IMR-90 (cell line): Measurements from ENCODE around the gene EFCC1. TPM values are rescaled to one million over a fixed set of nuclear protein-coding genes. Genes with fewer than 3 reads are reported as not detected.

Experiments used
- ATAC-seq: fragments of 200-7000 bp; cut with Tn5 transposase; 2 replicates; pipeline ENCODE4 v1.9.1; 2020; ENCODE audit warnings: low read depth, mild to moderate bottlenecking, moderate library complexity
- BruUV-seq: library from RNA; stranded (reverse); fragments of 400-500 nt; replicated peaks from 2 replicates; lab custom pipeline; 2021; lab: Mats Ljungman, UMichigan
- CTCF ChIA-PET: fragments of 300-600 bp; formaldehyde crosslinking; extraction: SDS; loops from one replicate; lab custom pipeline; 2021; ENCODE audit warnings: antibody characterized with exemption; lab: Yijun Ruan, JAX
- POLR2A ChIA-PET: fragments of 300-600 bp; sonication (Branson Sonifier 250); formaldehyde crosslinking; loops from one replicate; lab custom pipeline; 2022; ENCODE audit warnings: antibody characterized with exemption; ENCODE audit not compliant: unreplicated experiment; lab: Charles Lee
- DNase-seq: peaks from one replicate; pipeline ENCODE4 v3.0.0; 2013
- H2AFZ ChIP-seq: replicated peaks from 2 replicates; pipeline ENCODE3; 2013; ENCODE audit warnings: low read length, mild to moderate bottlenecking; ENCODE audit not compliant: poor library complexity
- H2AK5ac ChIP-seq: 2 replicates; pipeline ENCODE4 v1.6.1; 2013; ENCODE audit warnings: low read depth, low read length, inconsistent platforms
- H2AK9ac ChIP-seq: replicated peaks from 2 replicates; pipeline ENCODE3; 2013; ENCODE audit warnings: mild to moderate bottlenecking, low read depth, low read length, moderate library complexity; ENCODE audit not compliant: poor library complexity
- H2BK120ac ChIP-seq: 2 replicates; pipeline ENCODE4 v1.6.1; 2013; ENCODE audit warnings: low read depth, low read length, inconsistent platforms
- H2BK15ac ChIP-seq: 3 replicates; pipeline ENCODE4 v1.6.1; 2013; ENCODE audit warnings: low read depth, low read length, inconsistent platforms
- H2BK20ac ChIP-seq: 2 replicates; pipeline ENCODE4 v1.6.1; 2013; ENCODE audit warnings: low read depth, mild to moderate bottlenecking, inconsistent platforms, low read length, moderate library complexity
- H2BK5ac ChIP-seq: 2 replicates; pipeline ENCODE4 v1.6.1; 2013; ENCODE audit warnings: mild to moderate bottlenecking, low read depth, low read length, inconsistent platforms; ENCODE audit not compliant: poor library complexity, severe bottlenecking
- H3K14ac ChIP-seq: replicated peaks from 2 replicates; pipeline ENCODE4 v1.6.1; 2013; ENCODE audit warnings: low read depth, low read length, inconsistent platforms
- H3K18ac ChIP-seq: 2 replicates; pipeline ENCODE4 v1.6.1; 2013; ENCODE audit warnings: low read depth, low read length, control low read depth
- H3K23ac ChIP-seq: 2 replicates; pipeline ENCODE4 v1.6.1; 2013; ENCODE audit warnings: low read depth, low read length, inconsistent platforms
- H3K27ac ChIP-seq: 2 replicates; pipeline ENCODE4 v1.5.1; 2013; ENCODE audit warnings: mild to moderate bottlenecking, control low read depth, low read length; ENCODE audit not compliant: insufficient read depth
- H3K27me3 ChIP-seq: 2 replicates; pipeline ENCODE4 v1.6.1; 2013; ENCODE audit warnings: low read length; ENCODE audit not compliant: control insufficient read depth, insufficient read depth
- H3K36me3 ChIP-seq: 2 replicates; pipeline ENCODE4 v1.6.1; 2013; ENCODE audit warnings: low read length, mixed read lengths; ENCODE audit not compliant: control insufficient read depth, insufficient read depth
- H3K4ac ChIP-seq: 2 replicates; pipeline ENCODE4 v1.6.1; 2013; ENCODE audit warnings: low read depth, low read length, inconsistent platforms
- H3K4me1 ChIP-seq: 2 replicates; pipeline ENCODE4 v1.6.1; 2013; ENCODE audit warnings: low read length, mixed read lengths; ENCODE audit not compliant: control insufficient read depth, insufficient read depth
- H3K4me2 ChIP-seq: 2 replicates; pipeline ENCODE4 v1.6.1; 2013; ENCODE audit warnings: low read depth, mild to moderate bottlenecking, control low read depth, low read length, moderate library complexity
- H3K4me3 ChIP-seq: 2 replicates; pipeline ENCODE4 v1.5.1; 2013; ENCODE audit warnings: low read depth, mild to moderate bottlenecking, control low read depth, low read length, moderate library complexity; ENCODE audit not compliant: insufficient read depth
- H3K56ac ChIP-seq: 2 replicates; pipeline ENCODE4 v1.6.1; 2013; ENCODE audit warnings: low read length, inconsistent platforms; ENCODE audit not compliant: insufficient read depth; ENCODE audit errors: extremely low read depth
- H3K79me1 ChIP-seq, 2 experiments: 2 replicates each; pipeline ENCODE4 v1.6.1; 2013; ENCODE audit warnings: low read length in 2 of 2, inconsistent platforms in 1 of 2, low read depth in 1 of 2
- H3K9ac ChIP-seq: 2 replicates; pipeline ENCODE4 v1.6.1; 2013; ENCODE audit warnings: low read depth, low read length, control low read depth
- H3K9me1 ChIP-seq: 2 replicates; pipeline ENCODE4 v1.6.1; 2013; ENCODE audit warnings: low read length, inconsistent platforms; ENCODE audit not compliant: insufficient read depth
- H3K9me3 ChIP-seq: 2 replicates; pipeline ENCODE4 v1.6.1; 2013; ENCODE audit warnings: low read length; ENCODE audit not compliant: control insufficient read depth, insufficient read depth
- H4K20me1 ChIP-seq: 2 replicates; pipeline ENCODE4 v1.6.1; 2013; ENCODE audit warnings: low read length, inconsistent platforms; ENCODE audit not compliant: insufficient read depth
- H4K5ac ChIP-seq: 2 replicates; pipeline ENCODE4 v1.6.1; 2013; ENCODE audit warnings: mild to moderate bottlenecking, low read depth, low read length, control low read depth
- H4K8ac ChIP-seq, 2 experiments: 2 replicates each; pipeline ENCODE4 v1.6.1; 2013; ENCODE audit warnings: low read depth in 2 of 2, low read length in 2 of 2, control low read depth in 1 of 2, inconsistent platforms in 1 of 2
- H4K91ac ChIP-seq: 2 replicates; pipeline ENCODE4 v1.6.1; 2013; ENCODE audit warnings: low read depth, low read length, inconsistent platforms; ENCODE audit not compliant: insufficient read depth
- BHLHE40 ChIP-seq: fragments of 150-350 bp; IDR thresholded peaks from 2 replicates; pipeline ENCODE4 v1.6.1; 2016; ENCODE audit warnings: mild to moderate bottlenecking, low read depth, low read length
- CEBPB ChIP-seq: IDR thresholded peaks from 2 replicates; pipeline ENCODE4 v1.6.1; 2012; ENCODE audit warnings: low read depth, low read length, improper control_type of control experiment
- CHD1 ChIP-seq: IDR thresholded peaks from 2 replicates; pipeline ENCODE4 v1.6.1; 2012; ENCODE audit warnings: low read depth, low read length, improper control_type of control experiment
- CTCF ChIP-seq: conservative IDR thresholded peaks from 2 replicates; pipeline ENCODE4 v1.5.1; 2012; ENCODE audit warnings: mild to moderate bottlenecking, low read depth, low read length, improper control_type of control experiment
- ELK1 ChIP-seq: fragments of 150-350 bp; IDR thresholded peaks from 2 replicates; pipeline ENCODE4 v1.6.1; 2016; ENCODE audit warnings: low read depth, mild to moderate bottlenecking, low read length, moderate library complexity, borderline replicate concordance
- FOS ChIP-seq: fragments of 150-350 bp; IDR thresholded peaks from 2 replicates; pipeline ENCODE4 v1.6.1; 2016; ENCODE audit warnings: low read depth, low read length
- MAFK ChIP-seq: IDR thresholded peaks from 2 replicates; pipeline ENCODE4 v1.6.1; 2012; ENCODE audit warnings: low read depth, low read length, improper control_type of control experiment
- MAZ ChIP-seq: IDR thresholded peaks from 2 replicates; pipeline ENCODE4 v1.6.1; 2012; ENCODE audit warnings: low read depth, mild to moderate bottlenecking, low read length, improper control_type of control experiment, moderate library complexity, borderline replicate concordance
- MXI1 ChIP-seq: IDR thresholded peaks from 2 replicates; pipeline ENCODE4 v1.6.1; 2012; ENCODE audit warnings: low read depth, mild to moderate bottlenecking, low read length, moderate library complexity, borderline replicate concordance
- NFE2L2 ChIP-seq: fragments of 150-350 bp; IDR thresholded peaks from 2 replicates; pipeline ENCODE4 v1.6.1; 2016; ENCODE audit warnings: low read depth, mild to moderate bottlenecking, low read length
- POLR2A ChIP-seq: IDR thresholded peaks from 2 replicates; pipeline ENCODE4 v1.6.1; 2012; ENCODE audit warnings: mild to moderate bottlenecking, low read depth, low read length
- RCOR1 ChIP-seq: IDR thresholded peaks from 2 replicates; pipeline ENCODE4 v1.6.1; 2012; ENCODE audit warnings: mild to moderate bottlenecking, low read length, improper control_type of control experiment; ENCODE audit not compliant: insufficient replicate concordance
- SMC3 ChIP-seq: fragments of 150-350 bp; IDR thresholded peaks from 2 replicates; pipeline ENCODE4 v1.6.1; 2016; ENCODE audit warnings: low read depth, mild to moderate bottlenecking, antibody characterized with exemption, low read length, moderate library complexity
- WGBS, 2 experiments: methylation state at CpG; one replicate each; pipeline versions ENCODE4 v1.1.5 to v1.1.7; 2013; ENCODE audit warnings: missing lambda C conversion rate in 2 of 2; ENCODE audit not compliant: insufficient read length in 1 of 2; ENCODE audit errors: extremely low coverage in 2 of 2; 5-methylcytosine and 5-hydroxymethylcytosine counted together
- dilution Hi-C: fragments of 300-500 bp; cut with HindIII; formaldehyde crosslinking; loops from one replicate; pipeline ENCODE4 v1.14.3; 2018; ENCODE audit warnings: low sequenced_read_pairs; ENCODE audit not compliant: unreplicated experiment
- in situ Hi-C: fragments of 300-500 bp; cut with MboI; formaldehyde crosslinking; loops from 3 replicates; pipeline ENCODE4 v1.14.3; 2019; ENCODE audit warnings: low sequenced_read_pairs, inconsistent platforms, mixed read lengths
- intact Hi-C: fragments of 100-400 bp; cut with micrococcal nuclease; formaldehyde crosslinking; loops from 2 replicates; pipeline ENCODE4 v1.10.0; 2022
- polyA plus RNA-seq, 3 experiments: library from polyadenylated mRNA; depleted of rRNA; stranded (reverse); fragments of >200 nt; gene quantifications; 2 replicates each; pipeline ENCODE4 v1.2.3, GENCODE V29; 2012; ENCODE audit warnings: low replicate concordance in 1 of 3
- total RNA-seq: library from RNA; depleted of rRNA; stranded (reverse); fragments of >200 nt; gene quantifications from 2 replicates; pipeline ENCODE4 v1.2.3, GENCODE V29; 2012
- TF ChIP-seq, protein P1 (sequence below): fragments of 150-350 bp; IDR thresholded peaks from 2 replicates; pipeline ENCODE4 v1.6.1; 2017; ENCODE audit warnings: mild to moderate bottlenecking, antibody characterized with exemption, low read length, low read depth

Gene EFCC1
- total and polyA plus RNA-seq, 2 of the 4 experiments (the other 2 are of a cell fraction): not detected

DNA sequence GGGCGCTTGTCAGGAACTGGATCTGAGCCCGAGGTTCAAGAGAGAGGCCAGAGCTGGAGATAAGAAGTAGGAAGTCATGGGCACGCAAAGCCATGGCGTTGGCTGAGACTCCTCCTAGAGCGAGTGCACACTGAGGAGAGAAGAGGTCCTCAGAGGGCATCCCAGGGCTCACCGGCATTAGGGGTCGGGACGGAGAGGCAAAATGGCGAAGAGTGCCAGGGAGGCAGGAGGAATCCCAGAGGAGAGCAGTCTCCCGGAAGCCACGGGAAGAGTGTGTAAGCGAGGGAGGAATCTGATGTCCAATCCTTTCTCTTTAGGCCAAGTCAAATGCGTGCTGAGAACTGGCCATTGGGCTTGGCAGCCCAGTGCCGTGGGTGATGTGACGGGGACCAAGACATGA is 24.0 kb downstream of the EFCC1 start:
- Histone ChIP-seq H2AK5ac (peak overlapping the region; percentile 20; the same call in 1 of the 2 replicates), H2BK120ac (peak overlapping the region; percentile 32; the same call in 1 of the 2 replicates), H4K8ac (no peak overlapping the region), H4K20me1 (no peaks in the 10 kb centered on the region), H2BK5ac (no peak overlapping the region), H2AFZ (no peak overlapping the region), H3K36me3 (no peaks in the 10 kb centered on the region), H3K14ac (no peak overlapping the region), H4K91ac (no peak overlapping the region), H4K5ac (peak overlapping the region; percentile 81; the same call in 1 of the 2 replicates), H3K23ac (no peak overlapping the region), H3K9me1 (peaks cover 5% of the 10 kb centered on the region), H3K4me3 (no peak overlapping the region), H3K27ac (no peak overlapping the region; the same call in 1 of the 2 replicates), H3K79me1 (no peaks in the 10 kb centered on the region), H3K4me2 (no peak overlapping the region; the same call in 1 of the 2 replicates), H3K4me1 (peaks cover 19% of the 10 kb centered on the region), H3K56ac (no peak overlapping the region), H2BK20ac (peak overlapping the region; percentile 49; the same call in 1 of the 2 replicates), H3K27me3 (peaks cover 28% of the 10 kb centered on the region), H3K9ac (no peak overlapping the region), H3K9me3 (peaks cover 3% of the 10 kb centered on the region; the same call in 1 of the 2 replicates), H2AK9ac (no peak overlapping the region), H3K18ac (peak overlapping the region; percentile 52; the same call in 1 of the 2 replicates), H3K4ac (no peak overlapping the region; the same call in 1 of the 2 replicates), H2BK15ac (no peak overlapping the region)
- DNase-seq: no peak
- dilution Hi-C loops (no loop called here), in situ Hi-C loops (no loop called here), intact Hi-C loops (no loop called here)
- 88% methylated on average over 10 of the region's 15 CpGs; no CpG with 5 or more reads in 1 of the 2 experiments for WGBS, 2 experiments
- ChIA-PET POLR2A (no interaction called here), CTCF (interaction anchor here (1.2 kb wide), 1 partner anchor 55 kb away, joined by 3 read pairs; no protein-coding TSS in a partner anchor)
- ATAC-seq: no peak
- TF ChIP-seq CHD1 (no peak), FOS (no peak), CEBPB (no peak), RCOR1 (no peak), MAZ (no peak), BHLHE40 (no peak), SMC3 (no peak), POLR2A (no peak), ELK1 (no peak), MAFK (no peak), NFE2L2 (no peak), CTCF (no peak), MXI1 (no peak)
- TF ChIP-seq, protein P1, sequence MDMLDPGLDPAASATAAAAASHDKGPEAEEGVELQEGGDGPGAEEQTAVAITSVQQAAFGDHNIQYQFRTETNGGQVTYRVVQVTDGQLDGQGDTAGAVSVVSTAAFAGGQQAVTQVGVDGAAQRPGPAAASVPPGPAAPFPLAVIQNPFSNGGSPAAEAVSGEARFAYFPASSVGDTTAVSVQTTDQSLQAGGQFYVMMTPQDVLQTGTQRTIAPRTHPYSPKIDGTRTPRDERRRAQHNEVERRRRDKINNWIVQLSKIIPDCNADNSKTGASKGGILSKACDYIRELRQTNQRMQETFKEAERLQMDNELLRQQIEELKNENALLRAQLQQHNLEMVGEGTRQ: no peak
- BruUV-seq: no TSS peak
